NCI-H128 (cell line): ENCODE measurements around the gene DYNLT5.
"Not testable (repeated sequence)": the region's sequence is repeated elsewhere in the genome, so short reads cannot be mapped to it uniquely, and the experiment has no call there.

Experiments
- DNase-seq: peaks from one replicate; lab custom pipeline; 2025; ENCODE audit not compliant: unreplicated experiment; lab: John Stamatoyannopoulos, UW

The DYNLT5 gene, protein sequence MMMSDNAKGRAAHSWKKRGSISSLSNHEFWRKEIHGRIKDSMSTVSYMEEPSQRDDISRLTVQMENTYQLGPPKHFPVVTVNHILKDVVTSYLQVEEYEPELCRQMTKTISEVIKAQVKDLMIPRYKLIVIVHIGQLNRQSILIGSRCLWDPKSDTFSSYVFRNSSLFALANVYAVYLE

GRCh38 chr1:66752000-66752592 is at the start of gene DYNLT5:
Gene DYNLT5 (plus strand): TSS chr1:66752459. CDS start chr1:66754659, 2,200 bp downstream.
- DNase-seq = no peak

- DNase-seq = no peak
These were observed 47.9 kb upstream of the DYNLT5 start for GRCh38 chr1:66704177-66704875.

GRCh38 chr1:66705110-66705509 is 47.1 kb upstream of the DYNLT5 start:
- DNase-seq = no peak

DNA sequence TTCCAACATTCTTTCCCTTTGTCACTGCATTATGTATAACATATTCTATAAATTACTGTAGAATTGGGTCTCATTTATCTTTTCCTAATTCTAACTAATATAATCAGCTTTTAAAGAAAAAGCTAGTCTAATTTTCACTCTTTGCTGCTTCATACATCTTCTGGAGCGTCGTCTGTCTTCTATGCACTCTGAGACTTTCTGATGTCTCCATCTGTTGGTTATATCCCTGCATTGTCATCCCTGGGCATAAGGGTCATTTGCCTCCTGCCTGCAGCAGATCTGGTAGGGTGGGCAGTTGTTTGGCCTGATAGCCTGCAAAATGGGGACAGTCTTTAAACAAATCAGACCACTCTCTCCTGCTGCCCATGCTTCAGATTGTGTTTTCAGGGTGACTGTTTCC is 40.8 kb upstream of the DYNLT5 start:
- DNase-seq = no peak

GRCh38 chr1:66712839-66713238 is 39.4 kb upstream of the DYNLT5 start:
- DNase-seq = no peak

DNA sequence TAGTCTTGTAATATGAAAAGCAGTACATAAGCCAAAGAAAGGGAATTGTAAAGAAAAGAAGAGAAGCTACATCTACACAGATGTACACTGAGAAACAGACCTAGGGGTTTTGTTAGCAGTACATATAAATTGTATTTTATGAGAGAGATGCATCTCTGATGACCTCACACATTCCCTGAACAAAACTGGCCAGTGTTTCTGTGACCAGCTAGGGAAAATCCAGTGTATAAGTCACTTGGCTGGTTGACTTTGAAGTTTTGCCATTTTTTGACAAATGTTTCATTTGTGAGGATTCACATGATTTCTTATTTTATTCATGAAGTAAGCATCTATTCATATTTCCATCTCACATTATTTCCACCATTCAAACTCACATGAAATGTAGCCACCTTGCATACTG is 28.3 kb upstream of the DYNLT5 start:
- no peak for DNase-seq

- peak; percentile 43 for DNase-seq
These were observed 26.2 kb upstream of the DYNLT5 start for GRCh38 chr1:66725885-66726665.

DNA sequence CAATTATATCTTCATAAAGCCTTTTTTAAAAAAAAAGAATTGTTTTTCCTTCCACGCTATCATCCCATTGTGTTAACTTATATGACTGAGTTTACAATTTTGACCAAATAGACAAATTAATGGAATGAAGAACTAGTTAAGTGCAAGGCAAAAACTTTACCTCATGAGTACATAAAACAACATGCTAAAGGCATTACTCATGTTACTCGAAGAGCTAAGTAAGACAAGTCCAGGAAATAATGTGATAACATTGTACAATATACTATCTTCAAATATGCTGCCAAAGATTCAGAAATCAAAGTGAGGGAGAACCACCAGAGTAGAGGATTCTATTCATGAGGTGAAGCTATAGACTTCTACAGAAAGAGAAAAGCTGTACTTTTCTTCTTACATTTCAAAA is 24.2 kb upstream of the DYNLT5 start:
- no peak for DNase-seq

DNA sequence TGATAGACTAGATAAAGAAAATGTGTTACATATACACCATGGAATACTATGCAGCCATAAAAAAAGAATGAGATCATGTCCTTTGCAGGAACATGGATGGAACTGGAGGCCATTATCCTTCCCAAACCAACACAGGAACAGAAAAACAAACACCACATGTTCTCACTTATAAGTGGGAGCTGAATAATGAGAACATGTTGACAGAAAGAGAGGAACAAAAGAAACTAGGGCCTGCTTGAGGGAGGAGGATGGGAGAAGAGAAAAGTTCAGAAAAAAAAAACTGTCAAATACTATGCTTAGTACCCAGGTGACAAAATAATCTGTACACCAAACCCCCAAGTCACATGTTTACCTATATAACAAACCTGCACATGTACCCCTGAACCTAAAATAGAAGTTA is 23.5 kb upstream of the DYNLT5 start:
- DNase-seq = not testable (repeated sequence)

DNA sequence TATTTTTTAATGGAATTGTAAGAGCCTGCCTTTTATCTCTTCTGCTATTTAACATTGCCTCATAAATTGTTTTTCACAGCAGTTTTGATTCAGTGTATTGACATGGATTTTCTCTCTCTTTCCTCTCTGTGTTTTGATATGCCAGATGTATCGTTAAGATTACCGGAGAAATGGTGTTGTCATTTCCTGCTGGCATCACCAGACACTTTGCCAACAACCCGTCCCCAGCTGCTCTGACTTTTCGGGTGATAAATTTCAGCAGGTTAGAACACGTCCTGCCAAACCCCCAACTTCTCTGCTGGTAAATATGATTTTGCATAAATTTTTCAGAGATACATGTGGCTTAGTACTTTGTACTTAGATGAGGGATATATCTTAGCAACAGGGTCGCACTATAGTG is 23.1 kb upstream of the DYNLT5 start:
- DNase-seq = no peak

DNA sequence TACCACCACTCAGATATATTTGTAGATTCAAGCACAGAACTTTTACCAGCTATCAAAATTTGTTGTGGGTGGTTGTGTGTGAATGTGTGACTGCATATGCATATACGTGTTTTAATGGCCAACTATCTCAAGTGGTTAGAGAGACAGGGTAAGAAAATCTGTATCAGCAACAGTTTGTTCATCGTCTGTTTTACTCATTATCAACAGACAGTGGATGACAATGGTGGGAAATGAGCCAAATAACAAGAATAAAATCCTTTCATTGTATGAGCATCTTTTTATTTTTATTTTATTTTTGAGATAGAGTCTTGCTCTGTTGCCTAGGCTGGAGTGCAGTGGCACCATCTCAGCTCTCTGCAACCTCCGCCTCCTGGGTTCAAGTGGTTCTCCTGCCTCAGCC is 22.7 kb upstream of the DYNLT5 start:
- no peak for DNase-seq

DNA sequence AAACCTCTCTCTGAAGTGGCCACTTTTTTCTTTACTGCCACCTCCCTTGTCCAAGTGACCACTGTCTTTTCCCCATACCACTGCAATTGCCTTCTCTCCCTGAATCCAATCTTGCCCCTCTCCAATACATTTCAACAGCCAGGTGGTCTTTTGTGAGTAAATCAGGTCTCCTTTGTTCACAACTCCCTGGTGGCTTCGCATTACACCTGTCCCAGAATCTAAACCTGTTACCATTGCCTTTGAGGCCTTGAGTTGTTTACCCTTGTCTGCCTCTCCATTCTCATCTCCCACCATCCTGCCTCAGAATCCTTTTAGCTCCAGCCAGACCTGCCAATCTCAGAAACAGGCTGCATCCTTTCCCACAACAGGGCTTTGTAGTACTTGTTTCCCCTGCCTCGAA is 21.8 kb upstream of the DYNLT5 start:
- DNase-seq = peak; percentile 64

- no peak for DNase-seq
These were observed 20.9 kb upstream of the DYNLT5 start for GRCh38 chr1:66731170-66731865.

DNA sequence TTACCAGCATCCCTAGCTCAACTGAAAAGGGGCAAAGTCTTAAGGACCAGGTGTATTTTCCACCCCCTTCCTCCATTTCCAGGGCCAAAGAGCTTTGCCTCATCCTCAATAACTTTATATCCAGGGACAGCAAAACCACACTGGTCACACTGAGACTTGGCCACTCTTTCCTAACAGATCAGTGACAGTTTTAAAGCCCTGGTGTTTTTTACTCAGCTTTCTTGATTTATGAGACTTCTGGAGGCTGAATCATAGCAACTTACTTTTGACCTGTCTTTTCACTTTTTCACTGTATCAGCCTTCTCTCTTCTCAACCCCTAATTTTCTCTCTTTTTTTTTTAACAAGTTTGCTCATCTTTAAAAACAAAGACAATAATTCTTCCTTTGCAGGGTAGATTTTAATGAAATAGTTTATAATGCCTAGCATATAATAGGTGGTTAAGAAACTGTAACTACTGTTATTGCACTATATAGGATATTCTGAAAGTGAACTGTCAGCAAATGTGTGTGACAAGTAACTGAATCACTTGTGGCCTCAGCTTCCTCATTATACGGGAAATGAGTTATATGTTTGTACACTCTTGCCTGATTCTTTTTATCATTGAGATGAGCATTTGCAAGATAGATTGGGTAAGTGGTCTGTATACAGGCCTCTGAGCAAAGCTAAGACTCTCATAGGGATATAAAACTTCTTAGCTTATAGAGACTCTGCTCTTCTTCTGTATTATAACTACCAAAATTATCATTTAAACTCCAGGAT is 19.7 kb upstream of the DYNLT5 start:
- no peak for DNase-seq

DNA sequence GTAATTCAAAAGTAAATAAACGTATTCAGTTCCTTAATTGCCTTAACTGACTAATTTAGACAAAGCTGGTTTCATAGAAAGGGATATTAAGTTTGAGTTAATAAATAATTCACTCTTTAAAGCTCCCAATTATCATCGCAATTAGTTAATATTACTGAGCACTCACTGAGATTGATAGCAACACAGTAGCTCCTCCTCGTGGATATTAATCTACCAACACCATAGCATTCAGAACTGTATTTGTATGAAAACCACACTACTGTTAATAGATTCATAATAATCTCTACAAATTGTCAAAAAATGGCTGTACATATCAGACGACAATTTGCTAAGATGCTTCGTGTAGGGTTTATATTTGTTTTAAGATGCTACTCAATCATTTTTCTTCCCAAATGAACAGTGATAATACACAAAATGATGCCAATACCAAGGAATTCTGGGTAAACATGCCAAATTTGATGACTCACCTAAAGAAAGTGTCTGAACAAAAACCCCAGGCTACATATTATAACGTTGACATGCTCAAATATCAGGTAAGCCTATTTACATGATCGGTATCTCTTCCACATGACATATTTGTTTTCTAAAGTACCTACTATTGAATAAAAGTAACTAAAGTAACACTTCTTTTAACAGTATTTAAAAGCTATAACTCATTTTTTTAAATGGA is 18.8 kb upstream of the DYNLT5 start:
- no peak for DNase-seq

- DNase-seq = not testable (repeated sequence)
These were observed 17.7 kb upstream of the DYNLT5 start for GRCh38 chr1:66734531-66734930.

DNA sequence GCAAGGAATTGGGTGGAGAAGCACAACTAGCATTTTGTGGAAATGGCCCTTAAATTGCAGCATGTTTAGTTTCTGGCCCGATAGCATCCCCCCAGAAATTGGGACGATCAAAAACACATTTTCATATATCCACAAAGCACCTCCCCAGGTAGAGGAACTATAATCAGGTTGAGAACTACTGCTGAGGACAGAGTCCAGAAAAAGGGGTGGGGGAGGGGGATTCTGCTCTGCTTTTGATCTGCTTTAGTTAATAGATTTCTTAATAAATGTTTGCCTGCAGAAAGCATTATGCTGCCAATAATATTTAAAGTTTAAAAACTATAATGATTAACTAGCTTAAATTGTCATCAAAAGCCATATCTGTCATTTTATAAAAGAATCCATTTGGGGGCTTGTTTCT is 14.4 kb upstream of the DYNLT5 start:
- DNase-seq = no peak

GRCh38 chr1:66739401-66740157 is 12.7 kb upstream of the DYNLT5 start:
- no peak for DNase-seq

- DNase-seq = no peak
These were observed 6.8 kb upstream of the DYNLT5 start for GRCh38 chr1:66745451-66745850.
